Vagina (tissue), 2 donors: Measurements from ENCODE around the gene CCL4.

ENCODE experiments used
- POLR2A ChIP-seq, 2 donors: fragments of 450-650 bp; IDR thresholded peaks; one replicate each; pipeline ENCODE4 v1.6.1; 2017; ENCODE audit warnings: antibody characterized with exemption in 2 of 2, mild to moderate bottlenecking in 2 of 2, moderate library complexity in 2 of 2
- TF ChIP-seq, protein P1 (sequence below), 3 experiments: fragments of 450-650 bp in 2 of 3; fragments of 200-600 bp in 1 of 3; sonication (generic) in 1 of 3; IDR thresholded peaks; one replicate each; pipeline ENCODE4 v1.5.1; 2017 to 2019; ENCODE audit warnings: antibody characterized with exemption in 3 of 3, mild to moderate bottlenecking in 2 of 3, moderate library complexity in 2 of 3

DNA sequence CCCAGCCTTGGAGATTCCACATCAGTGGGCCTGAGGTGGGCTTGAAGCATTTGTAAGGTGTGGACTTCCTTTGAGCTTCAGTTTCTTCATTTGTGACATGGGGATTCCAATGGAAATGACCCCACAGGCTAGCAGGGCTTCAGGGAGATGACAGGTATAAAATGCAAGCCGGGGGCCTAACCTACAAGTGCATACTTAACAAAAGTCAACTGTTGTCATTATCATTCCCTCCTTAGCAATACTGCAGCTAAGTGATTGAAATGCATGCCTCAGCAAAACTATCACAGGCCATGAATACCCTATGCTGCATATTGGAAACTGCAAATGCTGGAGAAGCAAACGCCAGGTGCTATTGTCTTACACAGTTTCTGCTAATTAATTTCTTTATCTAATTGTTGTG, 19.8 kb downstream of the CCL4 start:
- TF ChIP-seq, protein P1, sequence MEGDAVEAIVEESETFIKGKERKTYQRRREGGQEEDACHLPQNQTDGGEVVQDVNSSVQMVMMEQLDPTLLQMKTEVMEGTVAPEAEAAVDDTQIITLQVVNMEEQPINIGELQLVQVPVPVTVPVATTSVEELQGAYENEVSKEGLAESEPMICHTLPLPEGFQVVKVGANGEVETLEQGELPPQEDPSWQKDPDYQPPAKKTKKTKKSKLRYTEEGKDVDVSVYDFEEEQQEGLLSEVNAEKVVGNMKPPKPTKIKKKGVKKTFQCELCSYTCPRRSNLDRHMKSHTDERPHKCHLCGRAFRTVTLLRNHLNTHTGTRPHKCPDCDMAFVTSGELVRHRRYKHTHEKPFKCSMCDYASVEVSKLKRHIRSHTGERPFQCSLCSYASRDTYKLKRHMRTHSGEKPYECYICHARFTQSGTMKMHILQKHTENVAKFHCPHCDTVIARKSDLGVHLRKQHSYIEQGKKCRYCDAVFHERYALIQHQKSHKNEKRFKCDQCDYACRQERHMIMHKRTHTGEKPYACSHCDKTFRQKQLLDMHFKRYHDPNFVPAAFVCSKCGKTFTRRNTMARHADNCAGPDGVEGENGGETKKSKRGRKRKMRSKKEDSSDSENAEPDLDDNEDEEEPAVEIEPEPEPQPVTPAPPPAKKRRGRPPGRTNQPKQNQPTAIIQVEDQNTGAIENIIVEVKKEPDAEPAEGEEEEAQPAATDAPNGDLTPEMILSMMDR (IDR thresholded peaks at IDR 0.05): no peak
- no peak for TF ChIP-seq POLR2A (IDR thresholded peaks at IDR 0.05)
